Astrocyte of the cerebellum (primary cell): ENCODE measurements around the gene CTSH.

Experiments used
- DNase-seq: peaks from one replicate; pipeline ENCODE4 v3.0.0-alpha.2; 2011; ENCODE audit warnings: low read depth
- H3K4me3 ChIP-seq: 2 replicates; pipeline ENCODE4 v1.5.1; 2011; ENCODE audit warnings: mild to moderate bottlenecking, low read depth, low read length, moderate library complexity
- CTCF ChIP-seq: IDR thresholded peaks from 2 replicates; pipeline ENCODE4 v1.5.1; 2012; ENCODE audit warnings: low read length, low read depth, moderate library complexity, mild to moderate bottlenecking; ENCODE audit errors: missing control alignments
- in situ Hi-C: cut with HindIII; loops from 2 replicates; pipeline ENCODE4 v1.10.0; 2017; ENCODE audit warnings: low sequenced_read_pairs

Gene CTSH

GRCh38 chr15:78916088-78916487 is 28.8 kb downstream of the CTSH start:
- H3K4me3 ChIP-seq, result no peak overlapping the region
- DNase-seq, result no peak
- in situ Hi-C loops, result no loop called here
- TF ChIP-seq CTCF, result no peak

GRCh38 chr15:78915341-78916087 is 29.3 kb downstream of the CTSH start:
- no peak overlapping the region for H3K4me3 ChIP-seq
- in situ Hi-C loops, result no loop called here
- TF ChIP-seq CTCF, result no peak
- DNase-seq, result no peak

- in situ Hi-C loops, result no loop called here
- DNase-seq, result no peak
- peak; percentile 57 for TF ChIP-seq CTCF
- H3K4me3 ChIP-seq, result no peak overlapping the region
These were observed 30.6 kb downstream of the CTSH start for GRCh38 chr15:78914027-78914764.

- in situ Hi-C loops, result no loop called here
These were observed 31.8 kb downstream of the CTSH start for GRCh38 chr15:78913012-78913411.

GRCh38 chr15:78912316-78912715 is 32.5 kb downstream of the CTSH start:
- in situ Hi-C loops, result no loop called here
- no peak for DNase-seq
- H3K4me3 ChIP-seq, result no peak overlapping the region
- no peak for TF ChIP-seq CTCF

More at GRCh38 chr15:78913012-78913411, 31.8 kb downstream of the CTSH start:
- no peak for DNase-seq
- H3K4me3 ChIP-seq, result no peak overlapping the region
- TF ChIP-seq CTCF, result no peak

- TF ChIP-seq CTCF, result no peak
- no peak overlapping the region for H3K4me3 ChIP-seq
- in situ Hi-C loops, result no loop called here
- no peak for DNase-seq
These were observed 34.6 kb downstream of the CTSH start for GRCh38 chr15:78910271-78910670.
